ENCODE data around the gene NKAIN2.
"Not testable (repeated sequence)": the region's sequence is repeated elsewhere in the genome, so short reads cannot be mapped to it uniquely, and the experiment has no call there.

The NKAIN2 gene

GRCh38 chr6:124658053-124658452 is 854.4 kb downstream of the NKAIN2 start:
- DNase-seq = no peak

GRCh38 chr6:124659427-124659826 is 855.8 kb downstream of the NKAIN2 start:
- no peak for DNase-seq

GRCh38 chr6:124660185-124660584 is 856.5 kb downstream of the NKAIN2 start:
- no peak for DNase-seq

GRCh38 chr6:124661097-124661661 is 857.5 kb downstream of the NKAIN2 start:
- no peak for DNase-seq

- no peak for DNase-seq
These were observed 864.4 kb downstream of the NKAIN2 start for GRCh38 chr6:124668028-124668427.

- DNase-seq = no peak
These were observed 866.2 kb downstream of the NKAIN2 start for GRCh38 chr6:124669713-124670480.

GRCh38 chr6:124670801-124671200 is 867.1 kb downstream of the NKAIN2 start:
- no peak for DNase-seq

GRCh38 chr6:124671324-124671723 is 867.7 kb downstream of the NKAIN2 start:
- no peak for DNase-seq

GRCh38 chr6:124674042-124674441 is 870.4 kb downstream of the NKAIN2 start:
- no peak for DNase-seq

GRCh38 chr6:124676033-124676432 is 872.4 kb downstream of the NKAIN2 start:
- no peak for DNase-seq

GRCh38 chr6:124677874-124678273 is 874.2 kb downstream of the NKAIN2 start:
- no peak for DNase-seq

- no peak for DNase-seq
These were observed 875.7 kb downstream of the NKAIN2 start for GRCh38 chr6:124679387-124679786.

GRCh38 chr6:124682751-124683150 is 879.1 kb downstream of the NKAIN2 start:
- DNase-seq = no peak

- DNase-seq = no peak
These were observed 879.8 kb downstream of the NKAIN2 start for GRCh38 chr6:124683507-124683906.

- DNase-seq = no peak
These were observed 881.0 kb downstream of the NKAIN2 start for GRCh38 chr6:124684621-124685020.

- DNase-seq = no peak
These were observed 884.7 kb downstream of the NKAIN2 start for GRCh38 chr6:124688369-124688768.

GRCh38 chr6:124694139-124694705 is 890.6 kb downstream of the NKAIN2 start:
- DNase-seq = no peak

GRCh38 chr6:124699038-124699437 is 895.4 kb downstream of the NKAIN2 start:
- DNase-seq = no peak

- DNase-seq = no peak
These were observed 899.9 kb downstream of the NKAIN2 start for GRCh38 chr6:124703541-124703940.

- DNase-seq = not testable (repeated sequence)
These were observed 908.9 kb downstream of the NKAIN2 start for GRCh38 chr6:124712532-124712931.

- DNase-seq = no peak
These were observed 911.1 kb downstream of the NKAIN2 start for GRCh38 chr6:124714728-124715127.

- DNase-seq = no peak
These were observed 916.2 kb downstream of the NKAIN2 start for GRCh38 chr6:124719913-124720312.

GRCh38 chr6:124721331-124721730 is 917.7 kb downstream of the NKAIN2 start:
- no peak for DNase-seq

- no peak for DNase-seq
These were observed 918.6 kb downstream of the NKAIN2 start for GRCh38 chr6:124722141-124722878.
